Measurements from ENCODE around the gene AACS.
"Not testable (repeated sequence)": the region's sequence is repeated elsewhere in the genome, so short reads cannot be mapped to it uniquely, and the experiment has no call there.

AACS gene

DNA sequence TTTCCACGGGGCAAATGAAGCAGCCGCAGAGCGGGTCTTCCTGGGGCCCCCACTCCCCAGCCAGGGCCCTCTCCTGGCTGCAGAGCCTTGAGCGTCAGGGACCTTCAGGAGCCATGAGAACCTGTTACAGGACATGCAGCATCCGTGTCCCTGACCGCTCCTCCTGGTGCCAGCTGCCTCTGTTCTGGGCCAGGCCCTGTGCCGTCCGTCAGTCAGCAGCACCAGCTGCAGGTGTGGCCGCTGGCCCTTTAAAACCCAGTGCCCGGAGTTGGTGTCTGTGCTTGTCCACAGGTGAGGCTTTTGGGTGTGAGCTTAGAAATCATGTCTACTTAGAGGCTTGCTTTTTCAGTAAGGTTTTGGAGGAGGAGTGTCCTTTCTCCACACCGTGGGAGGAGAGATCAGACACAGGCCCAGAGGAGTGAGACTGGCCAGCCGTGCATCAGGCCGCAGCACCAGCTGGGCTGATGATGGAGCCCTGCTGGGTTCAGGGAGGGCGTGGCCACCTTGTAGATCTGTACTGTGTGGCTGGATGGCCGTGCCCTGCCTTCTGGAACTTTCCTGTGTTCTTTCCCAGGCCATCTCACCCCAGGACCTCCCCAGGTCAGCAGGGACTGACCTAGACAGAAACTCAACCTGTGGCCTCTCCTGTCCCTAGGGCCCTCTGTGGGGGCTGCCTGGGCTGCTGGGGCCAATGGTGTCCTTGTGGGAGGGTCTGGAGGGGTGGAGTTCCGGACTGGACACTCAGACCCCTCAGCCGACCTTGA, 27.1 kb downstream of the AACS start:
- DNase-seq = no peak

DNA sequence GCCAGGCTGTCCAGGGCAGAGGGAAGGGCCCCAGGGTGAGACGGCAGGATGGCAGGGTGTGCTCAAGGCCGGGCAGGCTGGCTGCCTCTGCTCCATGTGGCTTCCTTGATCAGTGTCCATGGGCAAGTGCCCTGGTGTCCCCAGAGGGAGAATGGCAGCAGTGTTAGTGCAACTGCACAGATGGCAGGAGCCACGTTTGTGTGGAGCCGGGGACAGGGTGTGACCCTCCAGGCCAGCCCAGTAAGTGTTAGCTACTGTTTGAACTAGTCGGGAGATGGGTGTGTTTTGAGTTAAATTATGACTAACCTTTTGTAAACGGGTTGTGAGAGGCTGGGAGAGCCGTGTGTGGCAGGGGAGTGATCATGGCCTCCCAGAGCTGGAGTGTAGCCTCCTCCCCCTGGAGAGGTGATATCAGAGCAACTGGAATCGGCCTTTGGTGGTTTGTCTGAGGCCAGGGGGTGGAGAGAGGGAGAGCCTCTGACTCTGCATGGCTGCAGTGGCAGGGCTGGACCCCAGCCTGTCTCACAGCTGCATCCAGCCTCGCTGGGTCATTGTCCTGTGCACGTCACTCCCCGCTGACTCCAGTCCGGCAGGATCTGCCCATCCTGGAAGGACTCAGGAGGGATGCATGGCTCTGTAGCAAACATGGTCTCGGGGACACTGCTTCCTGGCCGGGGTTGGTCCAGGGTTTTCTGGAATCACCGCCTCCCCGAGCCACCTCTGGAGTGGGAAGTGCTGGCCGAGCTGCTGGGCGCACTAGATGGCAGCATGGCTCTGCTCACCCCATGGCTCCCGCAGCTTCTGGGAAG, 27.8 kb downstream of the AACS start:
- peak; percentile 17 for DNase-seq

DNA sequence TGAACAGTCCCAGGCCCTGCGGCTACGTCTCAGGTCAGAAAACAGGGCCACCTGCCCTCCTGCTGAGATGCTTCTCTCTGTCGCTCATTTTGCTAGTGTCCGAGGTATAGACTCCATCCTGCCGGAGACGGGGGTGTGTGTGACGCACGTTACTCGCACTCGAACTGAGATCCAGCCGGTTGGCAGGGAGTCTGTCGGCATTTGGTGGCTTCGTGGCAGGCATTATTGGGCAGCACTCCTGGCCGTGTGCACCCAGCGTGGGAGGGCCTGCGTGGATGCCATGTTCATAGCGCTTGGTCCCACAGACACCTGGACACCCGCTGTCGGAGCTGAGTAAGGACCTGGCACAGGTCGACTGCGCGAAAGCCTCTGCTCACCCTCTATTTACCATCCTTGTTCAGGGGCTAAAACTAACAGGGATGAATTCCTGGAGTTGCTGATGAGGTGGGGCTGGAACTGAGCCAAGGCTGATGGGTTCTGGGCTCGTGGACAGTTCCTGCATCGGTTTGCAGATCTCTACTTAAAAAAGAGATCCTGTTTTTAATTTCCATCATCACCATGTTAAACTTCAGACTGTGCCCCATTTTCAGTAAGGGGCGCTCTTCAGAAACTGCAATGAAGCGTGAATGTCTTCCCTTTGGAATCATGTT, 28.6 kb downstream of the AACS start:
- no peak for DNase-seq

DNA sequence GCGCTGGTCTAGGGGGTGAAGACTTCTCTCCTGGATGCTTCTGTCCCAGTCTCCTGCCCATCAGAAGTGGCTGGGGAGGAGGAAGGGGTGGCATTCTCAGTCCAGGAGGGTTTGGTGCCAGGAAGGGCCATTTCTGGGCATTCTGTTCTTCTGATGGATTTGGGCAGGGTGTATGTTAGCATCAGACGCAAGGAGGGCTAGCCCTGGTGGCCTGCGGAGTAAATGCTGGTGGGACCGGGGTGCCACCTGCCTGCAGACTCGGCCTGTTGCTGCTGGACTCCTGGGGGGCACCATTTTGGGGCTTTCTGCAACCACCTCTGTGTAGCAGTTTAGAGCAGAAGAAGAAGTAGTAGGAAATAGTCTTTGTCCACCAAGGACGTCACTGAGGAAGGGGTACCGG, 31.7 kb downstream of the AACS start:
- no peak for DNase-seq

DNA sequence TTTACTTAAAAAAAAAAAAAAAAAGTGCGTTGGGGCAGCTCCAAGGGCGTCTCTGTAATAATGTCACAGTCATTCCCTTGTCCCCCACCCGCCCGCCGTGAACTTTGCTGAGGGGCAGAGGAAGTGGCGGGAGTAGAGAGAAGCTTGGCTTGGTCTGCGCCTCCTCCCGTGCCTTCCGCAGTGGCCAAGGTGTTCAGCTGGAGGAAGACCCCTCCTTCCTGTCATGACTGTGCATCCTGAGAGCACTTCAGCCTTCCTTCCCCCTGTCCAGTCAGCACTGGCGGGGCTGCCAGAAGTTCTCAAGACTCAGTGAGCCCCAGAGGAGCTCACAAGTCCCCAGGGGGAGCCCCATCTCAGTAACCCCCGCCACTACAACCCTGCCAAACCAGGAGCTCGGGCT, 32.2 kb downstream of the AACS start:
- DNase-seq = no peak

DNA sequence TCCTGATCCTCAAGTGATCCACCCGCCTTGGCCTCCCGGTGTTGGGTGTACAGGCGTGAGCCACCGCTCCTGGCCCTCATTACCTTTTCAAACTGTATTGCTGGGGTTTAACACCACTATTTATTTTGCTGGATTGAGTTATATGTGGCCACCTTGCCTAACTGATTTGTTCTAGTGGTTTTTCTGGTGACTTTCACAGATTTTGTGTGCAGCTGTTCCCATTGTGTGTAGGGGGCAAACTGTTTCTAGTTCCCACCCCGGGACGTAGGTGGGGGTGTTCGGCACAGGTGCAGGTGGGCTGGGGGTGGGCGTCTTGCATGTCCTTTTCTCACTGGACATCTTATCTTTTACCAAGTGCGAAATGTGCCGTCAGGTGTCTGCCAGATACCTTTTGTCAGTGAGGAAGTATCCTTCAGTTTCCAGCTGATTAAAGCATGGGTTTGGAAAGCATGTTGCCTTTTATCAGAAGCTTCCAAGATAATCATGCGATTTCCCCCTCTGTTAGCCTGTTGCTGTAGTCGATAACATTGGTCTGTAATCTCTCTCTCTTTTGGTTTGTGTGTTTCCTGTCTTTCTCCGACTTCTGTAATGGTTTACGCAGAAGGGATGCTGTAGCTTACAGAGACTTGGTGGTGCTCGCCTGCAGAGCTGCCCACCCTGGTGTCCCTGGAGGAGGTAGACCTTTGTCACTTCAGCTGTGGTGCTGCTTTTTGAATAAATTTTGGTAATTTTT, 33.6 kb downstream of the AACS start:
- no peak for DNase-seq

DNA sequence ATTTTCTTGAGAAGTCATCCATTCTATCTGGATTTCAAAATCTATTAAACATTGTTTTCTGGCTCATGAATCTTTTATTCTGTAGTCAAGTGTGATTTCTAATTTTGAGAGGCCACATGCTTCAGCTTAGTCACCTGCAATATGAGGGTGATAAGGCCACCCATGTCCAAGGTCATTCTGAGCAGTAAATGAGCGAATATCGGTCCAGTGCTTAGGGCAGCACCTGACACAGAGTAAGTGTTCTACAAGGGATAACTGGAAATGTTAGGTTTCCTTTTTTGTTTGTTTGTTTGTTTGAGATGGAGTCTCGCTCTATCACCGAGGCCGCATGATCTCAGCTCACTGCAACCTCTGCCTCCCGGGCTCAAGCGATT, 34.2 kb downstream of the AACS start:
- no peak for DNase-seq

DNA sequence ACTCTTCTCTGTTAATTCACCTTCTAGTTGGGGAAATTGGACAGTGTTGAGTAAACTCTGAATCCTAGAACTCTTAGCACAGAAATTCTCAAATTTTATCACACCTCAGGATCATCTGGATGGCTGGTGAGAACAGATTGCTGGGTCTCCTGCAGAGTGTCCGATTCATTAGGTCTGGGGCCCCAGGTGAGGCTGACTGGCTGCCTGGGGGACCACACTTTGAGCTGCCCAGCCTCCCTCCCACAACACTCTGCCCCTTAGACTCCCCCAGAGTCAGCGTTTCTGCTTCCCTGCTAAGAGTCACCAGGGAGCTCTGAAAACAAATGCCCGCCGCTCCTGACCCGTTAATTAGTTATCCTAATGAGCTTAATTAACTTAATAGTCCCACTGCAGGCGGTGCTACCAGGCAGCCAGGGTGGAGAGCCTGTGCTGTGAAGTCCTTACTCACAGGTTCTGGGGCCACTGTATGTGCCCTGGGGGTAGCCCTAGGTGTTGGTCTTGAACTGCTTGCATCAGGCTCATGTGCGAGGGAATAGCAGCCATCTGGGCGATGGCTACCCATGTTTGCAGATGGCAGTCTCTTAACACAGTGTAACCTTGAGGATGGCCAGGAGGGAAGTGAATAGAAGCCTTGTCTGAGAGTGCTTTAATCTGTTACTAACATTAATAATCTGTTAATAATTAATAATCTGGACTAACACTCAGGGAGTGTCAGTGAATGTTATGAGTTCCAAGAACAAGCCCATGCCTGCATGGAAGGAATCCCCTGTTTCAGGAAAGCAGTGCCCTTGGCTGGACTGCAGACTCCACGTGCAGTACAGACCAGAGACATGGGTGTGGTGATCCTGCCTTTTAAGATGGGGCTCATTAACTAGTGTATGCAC, 35.6 kb downstream of the AACS start:
- DNase-seq = no peak

DNA sequence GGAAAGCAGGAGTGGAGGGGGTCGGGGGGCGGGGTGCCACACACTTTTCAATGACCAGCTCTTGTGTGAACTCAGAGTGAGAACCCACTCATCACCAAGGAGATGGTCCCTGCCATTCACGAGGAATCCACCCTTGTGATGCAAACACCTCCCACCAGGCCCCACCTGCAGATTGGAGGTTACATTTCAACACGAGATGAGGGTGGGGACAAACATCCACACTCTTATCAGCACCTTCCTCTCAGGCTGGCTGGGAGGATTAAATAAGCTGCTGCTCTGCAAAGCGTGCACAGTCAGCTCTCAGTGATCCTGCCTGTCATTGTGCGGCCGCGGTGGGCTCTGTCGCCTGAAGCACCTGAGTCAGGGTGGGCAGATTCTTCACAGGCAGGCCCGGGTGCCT, 39.7 kb downstream of the AACS start:
- DNase-seq = no peak

DNA sequence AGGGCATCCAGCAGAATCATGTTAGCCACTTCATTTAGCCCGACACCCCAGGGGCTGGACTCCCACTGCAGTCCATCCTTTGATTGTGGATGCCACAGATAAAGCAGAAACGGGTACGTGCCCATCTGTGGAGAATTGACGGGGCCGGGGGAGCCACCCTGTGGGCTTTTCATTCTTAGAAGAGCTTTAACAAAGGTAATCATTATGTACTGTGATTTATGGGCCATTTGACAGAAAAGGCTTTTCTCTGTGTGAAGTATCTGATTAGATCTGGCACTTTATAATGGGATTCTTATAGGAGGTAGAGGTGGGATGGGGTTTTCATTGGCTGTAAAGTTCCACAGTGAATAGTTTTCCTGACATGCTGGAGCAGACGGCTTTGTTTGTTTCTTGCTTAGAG, 40.4 kb downstream of the AACS start:
- DNase-seq = no peak

DNA sequence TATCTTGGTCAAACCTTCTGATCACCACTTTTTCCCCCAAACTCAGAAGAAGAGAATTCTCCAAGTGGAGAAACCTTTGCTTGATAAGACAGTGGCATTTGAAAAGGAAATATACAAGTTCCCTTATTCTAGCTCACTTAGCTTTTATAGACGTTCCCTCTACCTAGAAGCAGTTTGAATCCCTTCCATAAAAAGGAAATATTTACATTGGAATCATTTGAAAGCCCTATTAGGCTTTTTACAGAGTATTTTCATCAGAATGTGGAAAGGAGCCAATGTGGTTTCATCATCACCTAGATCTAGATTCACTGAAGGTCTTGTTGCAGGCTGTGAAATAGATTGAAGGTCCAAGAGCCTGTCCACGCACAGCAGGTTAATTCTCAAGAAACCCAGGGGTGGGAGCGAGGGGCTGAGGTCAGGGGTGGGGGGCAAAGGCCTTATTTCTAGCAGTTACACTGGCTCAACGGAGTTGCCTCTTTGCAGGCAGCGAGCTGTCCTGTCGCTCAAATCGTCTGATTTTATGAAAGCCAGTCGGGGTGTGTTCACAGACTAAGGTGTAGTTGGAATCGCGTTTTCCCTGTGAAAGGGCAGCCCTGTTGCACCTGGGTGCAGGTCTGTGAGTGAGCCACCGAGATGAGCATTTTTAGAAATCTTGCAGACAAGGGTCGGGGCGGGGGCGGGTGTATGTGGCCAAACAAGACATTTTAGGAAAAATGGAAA, 45.6 kb downstream of the AACS start:
- DNase-seq = peak; percentile 74

DNA sequence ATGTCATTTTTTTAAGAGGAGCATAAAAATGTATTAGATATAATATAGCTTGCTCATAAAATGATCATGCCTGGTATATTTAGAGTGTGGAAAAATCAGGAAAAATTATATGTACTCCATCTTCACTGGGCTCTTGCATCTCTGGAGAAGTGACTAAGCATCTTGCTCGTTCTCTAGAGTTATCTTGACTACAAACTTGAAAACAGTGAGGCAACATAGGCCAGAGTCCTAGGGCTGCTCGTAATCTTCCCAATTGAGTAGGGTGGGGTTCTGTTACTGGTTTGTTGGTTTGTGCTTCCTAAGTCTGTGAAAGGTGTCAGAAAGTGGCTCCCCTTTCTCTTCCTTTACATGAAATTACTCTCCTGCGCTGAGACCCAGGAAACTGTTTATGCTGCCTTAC, 46.2 kb downstream of the AACS start:
- no peak for DNase-seq

DNA sequence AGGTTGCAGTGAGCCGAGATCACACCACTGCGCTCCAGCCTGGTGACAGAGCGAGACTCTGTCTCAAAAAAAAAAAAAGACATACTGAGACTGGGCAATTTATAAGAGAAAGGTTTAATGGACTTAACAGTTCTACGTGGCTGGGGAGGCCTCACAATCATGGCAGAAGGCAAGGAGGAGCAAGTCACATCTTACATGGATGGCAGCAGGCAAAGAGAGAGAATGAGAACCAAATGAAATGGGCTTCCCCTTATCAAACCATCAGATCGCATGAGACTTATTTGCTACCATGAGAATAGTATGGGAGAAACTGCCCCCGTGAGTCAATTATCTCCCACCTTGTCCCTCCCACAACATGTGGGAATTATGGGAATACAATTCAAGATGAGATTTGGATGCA, 47.4 kb downstream of the AACS start:
- DNase-seq = not testable (repeated sequence)

DNA sequence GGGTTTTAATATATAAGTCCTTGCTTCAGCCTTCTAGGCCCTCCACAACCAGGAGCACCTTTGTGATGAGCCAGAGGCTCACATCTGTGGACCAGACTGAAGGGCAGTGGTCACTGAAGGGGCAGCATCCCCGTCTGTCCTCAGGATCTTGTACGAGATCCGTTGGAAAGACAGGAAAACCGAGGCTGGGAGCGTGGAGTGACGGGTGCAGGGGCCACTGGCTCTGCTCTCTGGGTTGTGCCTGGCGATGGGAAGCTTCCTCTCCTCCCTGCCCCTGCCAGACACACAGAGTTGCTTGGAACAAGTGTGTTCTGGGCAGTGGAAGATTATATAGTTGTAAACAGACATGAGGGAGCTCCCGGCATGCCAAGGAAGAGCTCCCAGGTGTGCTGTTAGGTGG, 48.0 kb downstream of the AACS start:
- DNase-seq = no peak

DNA sequence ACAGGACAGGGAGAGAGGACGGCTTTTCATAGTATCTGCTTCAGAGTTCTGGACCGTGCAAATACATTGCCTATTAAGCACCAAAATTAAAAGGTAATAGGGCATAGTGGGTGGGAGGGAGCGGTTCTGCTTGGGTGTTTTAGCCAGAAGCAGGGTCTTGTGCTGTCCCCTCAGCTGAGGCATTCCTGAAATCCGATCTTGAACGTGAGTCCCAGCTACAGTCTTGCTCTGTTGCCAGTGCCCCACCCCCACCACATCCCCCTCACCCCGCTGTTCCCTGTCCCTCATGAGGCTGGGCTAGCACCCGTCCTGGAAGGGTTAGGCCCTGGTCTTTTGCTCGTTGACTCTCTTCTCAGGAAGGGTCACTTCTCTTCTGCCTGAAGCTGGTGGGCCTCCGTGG, 48.6 kb downstream of the AACS start:
- no peak for DNase-seq

DNA sequence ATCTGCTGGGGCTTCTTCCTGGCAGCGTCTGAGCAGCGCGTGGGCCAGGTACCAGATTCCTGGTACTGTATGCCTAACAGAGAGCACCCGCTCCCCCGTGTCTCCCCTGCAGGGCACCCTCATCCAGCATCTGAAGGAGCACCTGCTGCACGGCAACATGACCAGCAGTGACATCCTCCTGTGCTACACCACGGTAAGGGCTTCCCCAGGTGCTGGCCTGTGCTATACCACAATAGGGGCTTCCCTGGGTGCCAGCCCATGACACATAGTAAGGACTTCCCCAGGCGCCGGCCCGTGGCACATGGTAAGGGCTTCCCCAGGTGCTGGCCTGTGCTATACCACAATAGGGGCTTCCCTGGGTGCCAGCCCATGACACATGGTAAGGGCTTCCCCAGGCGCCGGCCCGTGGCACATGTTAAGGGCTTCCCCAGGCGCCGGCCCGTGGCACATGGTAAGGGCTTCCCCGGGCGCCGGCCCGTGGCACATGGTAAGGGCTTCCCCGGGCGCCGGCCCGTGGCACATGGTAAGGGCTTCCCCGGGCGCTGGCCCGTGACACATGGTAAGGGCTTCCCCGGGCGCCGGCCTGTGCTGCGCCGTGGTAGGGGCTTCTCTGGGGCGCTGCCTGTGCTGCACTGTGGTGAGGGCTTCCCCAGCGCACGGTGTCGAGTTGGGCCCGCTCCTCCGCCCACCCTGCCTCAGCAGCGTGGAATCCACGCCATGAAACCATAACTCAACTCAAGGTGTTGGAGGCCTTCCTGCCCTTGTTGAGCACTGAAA, 49.3 kb downstream of the AACS start:
- no peak for DNase-seq

DNA sequence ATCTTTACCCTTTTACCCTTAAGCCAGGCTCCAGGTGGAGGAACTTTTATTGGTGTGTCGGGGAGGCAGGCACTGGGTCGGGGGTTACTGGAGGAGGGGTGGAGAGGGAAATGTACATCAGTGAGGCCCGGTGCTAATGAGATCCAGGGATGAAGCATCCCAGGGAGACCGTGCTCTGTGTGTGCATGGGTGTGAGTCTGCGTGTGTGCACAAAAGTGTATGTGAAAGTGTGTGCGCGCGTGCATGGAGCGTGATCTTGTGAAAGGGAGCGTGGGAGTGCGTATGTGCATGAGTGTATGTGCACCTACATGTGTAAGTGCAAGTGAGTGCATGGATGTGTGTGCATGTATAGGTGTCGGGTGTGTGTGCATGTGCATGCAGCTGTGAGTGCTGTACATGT, 55.3 kb downstream of the AACS start:
- DNase-seq = no peak

DNA sequence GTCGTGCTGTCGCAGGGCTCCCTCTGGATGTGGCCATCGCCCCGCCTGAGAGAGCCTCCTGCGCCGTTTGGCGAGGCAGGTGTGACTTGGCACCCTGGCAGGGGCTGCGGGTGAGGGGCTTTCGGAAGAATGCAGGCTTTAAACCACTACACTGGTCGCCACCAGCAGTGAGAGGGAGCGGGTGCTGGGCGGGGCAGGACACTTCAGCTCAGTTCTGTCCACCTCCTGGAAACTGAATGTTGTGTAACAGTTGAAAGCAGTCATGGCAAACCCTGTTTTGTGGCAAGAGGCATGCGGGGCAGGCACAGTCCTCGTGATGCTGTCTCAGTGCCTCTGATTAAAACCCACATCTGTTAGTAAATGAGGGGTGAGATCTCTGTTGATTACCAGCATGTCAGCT, 55.9 kb downstream of the AACS start:
- DNase-seq = no peak

DNA sequence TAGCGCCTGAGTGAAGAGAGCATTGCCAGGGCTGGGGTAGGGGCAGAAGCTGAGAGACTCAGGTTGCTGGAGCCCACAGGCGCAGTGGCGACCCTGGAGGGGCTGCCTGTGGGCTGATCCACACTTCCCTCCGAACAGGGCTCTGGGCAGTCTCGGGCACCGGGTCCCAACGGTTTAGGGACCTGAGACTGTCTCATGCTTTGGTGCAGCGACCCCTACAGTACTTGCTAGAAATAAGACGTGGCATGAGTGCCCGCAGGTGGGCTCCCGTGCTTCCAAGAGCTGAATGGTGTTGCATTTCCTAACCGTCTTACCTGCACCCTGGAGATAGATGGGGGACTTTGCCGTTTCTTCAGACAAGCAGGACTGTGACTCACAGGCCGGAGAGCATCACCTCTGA, 57.4 kb downstream of the AACS start:
- DNase-seq = no peak

DNA sequence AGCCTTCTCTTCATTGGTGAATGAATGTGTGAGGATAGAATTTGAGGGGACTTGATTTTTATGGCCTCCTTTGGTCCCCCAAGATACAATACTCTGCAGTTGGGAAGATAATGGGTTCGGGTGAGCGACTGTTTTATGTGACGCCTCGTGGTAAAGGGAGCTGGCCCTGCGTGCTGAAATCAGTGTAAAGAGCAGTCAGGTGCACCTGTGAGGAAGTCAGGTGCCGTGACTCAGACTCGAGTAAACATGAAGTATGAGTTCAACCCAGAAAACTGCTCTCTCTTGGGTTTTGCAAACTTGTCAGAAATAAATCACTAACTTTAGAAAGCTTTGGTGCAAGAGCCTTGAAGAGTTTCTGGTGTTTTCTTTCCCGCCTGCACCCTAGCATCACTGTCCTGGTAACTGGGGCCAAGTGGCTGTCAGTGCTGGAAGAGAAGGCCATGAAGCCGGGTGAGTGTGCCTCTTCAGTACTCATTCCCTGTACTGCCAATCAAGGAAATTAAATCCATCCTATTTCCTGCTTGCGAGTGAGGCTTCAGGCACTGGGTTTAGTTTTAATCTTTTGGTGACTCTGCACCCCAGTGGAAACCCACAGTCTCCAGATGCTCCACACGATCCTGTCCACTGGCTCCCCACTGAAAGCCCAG, 59.2 kb downstream of the AACS start:
- DNase-seq = no peak
